ENCODE results near the gene IKBKG.

DNA sequence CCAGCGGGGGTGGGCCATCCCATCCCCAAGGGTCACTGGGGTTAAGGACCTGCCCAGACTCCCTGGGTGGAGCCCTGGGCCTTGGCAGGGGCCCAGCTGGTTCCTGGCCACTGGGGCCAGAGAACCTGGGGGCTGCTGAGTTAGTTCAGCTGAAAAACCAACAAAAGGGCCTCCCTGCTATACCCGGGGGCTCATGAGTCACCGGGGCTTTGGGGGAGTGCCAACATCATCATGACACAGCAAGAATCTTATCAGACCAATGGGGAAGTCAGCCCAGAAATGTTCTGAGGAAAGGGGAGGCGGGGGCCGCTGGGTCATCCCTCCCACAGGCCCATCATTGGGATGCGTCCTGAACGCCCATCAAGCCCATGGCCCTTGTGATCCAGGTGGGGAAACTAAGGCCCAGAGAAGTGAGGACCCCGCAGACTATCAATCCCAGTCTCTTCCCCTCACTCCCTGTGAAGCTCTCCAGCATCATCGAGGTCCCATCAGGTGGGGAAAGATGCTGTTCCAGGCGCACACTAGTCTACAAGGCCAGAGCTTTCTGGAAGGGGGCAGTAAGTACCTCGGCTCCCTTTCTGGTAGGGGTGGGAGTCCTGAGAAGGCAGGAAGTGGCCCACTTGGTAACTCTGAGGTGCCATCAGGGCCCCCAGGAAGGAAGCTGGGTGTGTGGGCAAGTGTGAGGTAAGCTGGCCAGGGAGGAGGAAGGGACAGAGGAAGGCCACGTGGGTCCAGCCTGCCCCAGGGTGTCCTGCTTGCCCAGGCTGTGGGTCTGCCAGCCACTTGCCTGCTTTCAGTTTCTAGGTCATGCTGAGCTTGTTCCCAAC lies 5.3 kb upstream of the IKBKG start:
- TF ChIP-seq POLR2AphosphoS5 (IDR thresholded peaks at IDR 0.05; ENCODE audit: low read depth, low read length): no peak
- no peak for TF ChIP-seq TAF1 (IDR thresholded peaks at IDR 0.05; ENCODE audit: low read depth, low read length)
- no peak for TF ChIP-seq POLR2A (IDR thresholded peaks at IDR 0.05; ENCODE audit: low read depth, low read length)
- no peak for TF ChIP-seq PAX5 (IDR thresholded peaks at IDR 0.05; ENCODE audit: insufficient read depth, low read length, severe bottlenecking)
- no peak for TF ChIP-seq POU2F2 (IDR thresholded peaks at IDR 0.05; ENCODE audit: low read depth, low read length)

Data from GM12891 (cell line).